ENCODE data around the gene CCDC127. TPM values are rescaled to one million over a fixed set of nuclear protein-coding genes. Genes with fewer than 3 reads are reported as not detected.
"Not testable (repeated sequence)": the region's sequence is repeated elsewhere in the genome, so short reads cannot be mapped to it uniquely, and the experiment has no call there.

Gene CCDC127
- total RNA-seq, 4 donors from 2014 or later = 4.4 to 5.2 (median 4.8) TPM

GRCh38 chr5:219991-220390 lies 2.0 kb upstream of the CCDC127 start:
- H3K4me3 ChIP-seq (replicated peaks in 1 of 3) = peak overlapping the region in 1 of 3 donors; percentile 79
- WGBS, 2 donors = 34 to 54% methylated on average over 4 of the region's 4 CpGs
- no peak for TF ChIP-seq POLR2A (IDR thresholded peaks at IDR 0.05)
- TF ChIP-seq CTCF (IDR thresholded peaks at IDR 0.05) = no peak
- no peaks in the 10 kb centered on the region for H3K9me3 ChIP-seq
- no peak for DNase-seq
- peaks cover 3 to 15% of the 10 kb centered on the region in 2 donors for H3K4me1 ChIP-seq
- intact Hi-C loops (cut with DNase I) = no loop called here
- peak overlapping the region in 1 of 3 donors; percentile 73 for H3K27ac ChIP-seq
- peaks cover 0 to 13% of the 10 kb centered on the region in 2 donors for H3K36me3 ChIP-seq
- H3K27me3 ChIP-seq = no peaks in the 10 kb centered on the region

GRCh38 chr5:219460-219863 lies 1.5 kb upstream of the CCDC127 start:
- Histone ChIP-seq H3K27ac (peak overlapping the region in 1 of 3 donors; percentile 73), H3K27me3 (no peaks in the 10 kb centered on the region), H3K4me3 (replicated peaks in 1 of 3) (peak overlapping the region in 2 of 3 donors; percentile 79 to 83), H3K9me3 (no peaks in the 10 kb centered on the region), H3K4me1 (peaks cover 3 to 15% of the 10 kb centered on the region in 2 donors), H3K36me3 (peaks cover 0 to 8% of the 10 kb centered on the region in 2 donors)
- intact Hi-C loops (cut with DNase I) = no loop called here
- DNase-seq = no peak
- TF ChIP-seq POLR2A (IDR thresholded peaks at IDR 0.05) = no peak
- TF ChIP-seq CTCF (IDR thresholded peaks at IDR 0.05) = no peak
- WGBS, 2 donors = 50 to 54% methylated on average over 9 of the region's 9 CpGs

- intact Hi-C loops (cut with DNase I) = no loop called here
- Histone ChIP-seq H3K9me3 (no peaks in the 10 kb centered on the region), H3K27me3 (no peaks in the 10 kb centered on the region), H3K4me1 (peaks cover 3 to 15% of the 10 kb centered on the region in 2 donors), H3K36me3 (no peaks in the 10 kb centered on the region), H3K4me3 (replicated peaks in 1 of 3) (peak overlapping the region; percentile 79 to 83 (median 81)), H3K27ac (peak overlapping the region; percentile 70 to 73 (median 71))
- WGBS, 2 donors = 0 to 2% methylated on average over 10 to 11 of the region's 73 CpGs
- peak; percentile 41 to 52 for DNase-seq
- TF ChIP-seq CTCF (IDR thresholded peaks at IDR 0.05) (no peak), POLR2A (IDR thresholded peaks at IDR 0.05) (no peak)
These were observed 721 bp upstream of the CCDC127 start for GRCh38 chr5:218457-219291.

GRCh38 chr5:216076-216475 lies 1.9 kb downstream of the CCDC127 start:
- WGBS, 2 donors = 94 to 98% methylated on average over 5 to 9 of the region's 10 CpGs
- DNase-seq; H3K9me3 ChIP-seq; H3K27me3 ChIP-seq; intact Hi-C loops (cut with DNase I); H3K36me3 ChIP-seq; H3K4me3 ChIP-seq (replicated peaks in 1 of 3); H3K27ac ChIP-seq: not testable (repeated sequence)
- peaks cover 3 to 15% of the 10 kb centered on the region in 2 donors for H3K4me1 ChIP-seq

- peaks cover 0 to 12% of the 10 kb centered on the region in 2 donors for H3K4me1 ChIP-seq
- intact Hi-C loops (cut with DNase I); H3K4me3 ChIP-seq (replicated peaks in 1 of 3); H3K9me3 ChIP-seq; DNase-seq; H3K36me3 ChIP-seq; H3K27ac ChIP-seq; H3K27me3 ChIP-seq: not testable (repeated sequence)
- 75 to 83% methylated on average over 1 to 2 of the region's 2 CpGs for WGBS, 2 donors
These were observed 2.7 kb downstream of the CCDC127 start for GRCh38 chr5:215256-215655.

GRCh38 chr5:213803-214395 lies 4.1 kb downstream of the CCDC127 start:
- WGBS, 2 donors = 95% methylated on average over 12 of the region's 12 CpGs
- no peak for TF ChIP-seq POLR2A (IDR thresholded peaks at IDR 0.05)
- no peak for TF ChIP-seq CTCF (IDR thresholded peaks at IDR 0.05)
- Histone ChIP-seq H3K9me3 (no peaks in the 10 kb centered on the region), H3K27ac (no peak overlapping the region), H3K36me3 (no peaks in the 10 kb centered on the region), H3K4me1 (peaks cover 0 to 4% of the 10 kb centered on the region in 2 donors), H3K27me3 (no peaks in the 10 kb centered on the region), H3K4me3 (replicated peaks in 1 of 3) (no peak overlapping the region)
- intact Hi-C loops (cut with DNase I) = no loop called here
- no peak for DNase-seq
